ENCODE measurements around the gene LNP1.

GRCh38 chr3:100456745-100457144 is 55.4 kb downstream of the LNP1 start:
- TF ChIP-seq EZH2 (IDR thresholded peaks at IDR 0.05; ENCODE audit: insufficient read depth, poor library complexity, severe bottlenecking), result no peak
- no peak for TF ChIP-seq EZH2phosphoT487 (IDR thresholded peaks at IDR 0.05; ENCODE audit: insufficient read depth, low read depth)

All from GM23248 (cell line).